Kidney epithelial cell (primary cell): ENCODE results near the gene PTPRN. TPM values are rescaled to one million over a fixed set of nuclear protein-coding genes. Genes with fewer than 3 reads are reported as not detected.

Source experiments
- DNase-seq: peaks from one replicate; pipeline ENCODE4 v3.0.0-alpha.2; 2010; ENCODE audit warnings: low read depth
- H3K27me3 ChIP-seq: 2 replicates; pipeline ENCODE4 v1.6.0; 2011; ENCODE audit warnings: low read length; ENCODE audit not compliant: control insufficient read depth, insufficient read depth
- H3K36me3 ChIP-seq: 2 replicates; pipeline ENCODE4 v1.5.1; 2011; ENCODE audit warnings: low read length; ENCODE audit not compliant: control insufficient read depth, insufficient read depth
- H3K4me3 ChIP-seq: 2 replicates; pipeline ENCODE4 v1.5.1; 2011; ENCODE audit warnings: low read depth, mild to moderate bottlenecking, control low read depth, low read length
- total RNA-seq: library from RNA; depleted of rRNA; stranded (reverse); fragments of >200 nt; gene quantifications from 2 replicates; pipeline ENCODE4 v1.2.3, GENCODE V29; 2015
- TF ChIP-seq, protein P1 (sequence below): IDR thresholded peaks from 2 replicates; pipeline ENCODE4 v1.5.1; 2011; ENCODE audit warnings: mild to moderate bottlenecking, moderate library complexity, low read length, control low read depth, inconsistent platforms; ENCODE audit not compliant: insufficient read depth, poor library complexity, severe bottlenecking

Gene PTPRN
- total RNA-seq, 1 donor from 2014 or later: 3.8 TPM

DNA sequence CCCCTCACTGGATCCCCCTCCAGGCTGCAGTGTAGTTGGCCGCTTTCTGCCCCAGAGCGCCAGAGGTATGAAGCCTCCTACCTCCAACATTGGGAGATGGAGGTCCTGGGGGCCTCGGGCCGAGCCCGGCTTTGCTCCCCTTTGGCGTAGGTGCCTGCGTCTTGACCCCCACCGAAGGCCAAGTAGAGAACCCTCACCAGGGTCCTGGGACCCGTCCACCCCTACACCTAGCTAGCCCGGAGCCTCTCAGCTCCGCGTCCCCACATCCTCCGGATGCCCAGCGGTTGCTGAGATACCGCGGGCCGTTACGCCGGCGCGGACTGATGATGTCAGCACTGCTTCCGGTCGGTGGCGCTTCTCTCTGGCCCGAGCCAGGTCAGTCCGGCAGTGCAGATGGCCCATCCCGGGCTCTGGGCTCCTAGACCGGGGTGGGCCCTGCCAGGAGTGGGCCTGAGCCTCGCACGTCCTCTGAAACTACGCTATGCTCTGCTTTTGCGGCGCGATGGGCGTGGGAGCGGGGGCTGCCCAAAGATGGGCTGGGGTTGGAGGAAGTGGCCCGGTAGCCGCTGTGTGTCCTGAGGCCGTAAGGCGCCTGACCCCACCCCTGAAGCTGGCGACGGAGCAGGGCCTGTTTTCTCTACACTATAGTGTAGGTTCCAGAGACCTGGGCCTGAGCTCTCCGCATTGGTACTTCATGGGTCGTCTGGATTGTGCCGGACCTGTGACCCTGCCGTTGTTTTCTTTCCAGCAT is 63.9 kb downstream of the PTPRN start, which contains the start of the genes GLB1L and STK16:
TSS of gene GLB1L (minus strand) at position 297 of the 751 bp plus-strand sequence. CDS start 1,871 bp downstream, outside the sequence.
TSS of gene STK16 (plus strand) at position 332 of the 751 bp plus-strand sequence. CDS start 521 bp downstream, outside the sequence.
- Histone ChIP-seq H3K4me3 (peak within 1 kb of the TSS; percentile 84), H3K36me3 (no peaks in the 10 kb centered on the region), H3K27me3 (no peaks in the 10 kb centered on the region)
- TF ChIP-seq, protein P1, sequence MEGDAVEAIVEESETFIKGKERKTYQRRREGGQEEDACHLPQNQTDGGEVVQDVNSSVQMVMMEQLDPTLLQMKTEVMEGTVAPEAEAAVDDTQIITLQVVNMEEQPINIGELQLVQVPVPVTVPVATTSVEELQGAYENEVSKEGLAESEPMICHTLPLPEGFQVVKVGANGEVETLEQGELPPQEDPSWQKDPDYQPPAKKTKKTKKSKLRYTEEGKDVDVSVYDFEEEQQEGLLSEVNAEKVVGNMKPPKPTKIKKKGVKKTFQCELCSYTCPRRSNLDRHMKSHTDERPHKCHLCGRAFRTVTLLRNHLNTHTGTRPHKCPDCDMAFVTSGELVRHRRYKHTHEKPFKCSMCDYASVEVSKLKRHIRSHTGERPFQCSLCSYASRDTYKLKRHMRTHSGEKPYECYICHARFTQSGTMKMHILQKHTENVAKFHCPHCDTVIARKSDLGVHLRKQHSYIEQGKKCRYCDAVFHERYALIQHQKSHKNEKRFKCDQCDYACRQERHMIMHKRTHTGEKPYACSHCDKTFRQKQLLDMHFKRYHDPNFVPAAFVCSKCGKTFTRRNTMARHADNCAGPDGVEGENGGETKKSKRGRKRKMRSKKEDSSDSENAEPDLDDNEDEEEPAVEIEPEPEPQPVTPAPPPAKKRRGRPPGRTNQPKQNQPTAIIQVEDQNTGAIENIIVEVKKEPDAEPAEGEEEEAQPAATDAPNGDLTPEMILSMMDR: no peak
- peak; percentile 69 for DNase-seq

DNA sequence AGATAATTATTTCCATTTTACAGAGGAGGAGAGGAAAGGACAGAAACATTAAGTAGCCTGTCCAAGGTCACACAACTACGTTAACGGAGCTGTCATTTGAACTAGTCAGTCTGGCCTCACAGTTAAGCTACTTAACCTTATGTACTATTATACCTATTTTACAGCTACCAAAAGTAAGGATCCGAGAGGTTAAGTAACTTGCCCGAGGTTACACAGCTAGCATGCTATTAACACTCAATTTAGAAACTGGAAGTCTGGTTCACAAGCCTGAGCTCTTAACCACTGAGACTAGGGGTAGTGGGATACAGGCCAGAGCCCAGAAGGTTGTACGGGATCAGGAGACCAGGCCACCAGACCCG is 64.4 kb downstream of the PTPRN start:
- TF ChIP-seq, protein P1: no peak
- Histone ChIP-seq H3K27me3 (no peaks in the 10 kb centered on the region), H3K4me3 (peak overlapping the region; percentile 84), H3K36me3 (no peaks in the 10 kb centered on the region)
- DNase-seq: no peak

DNA sequence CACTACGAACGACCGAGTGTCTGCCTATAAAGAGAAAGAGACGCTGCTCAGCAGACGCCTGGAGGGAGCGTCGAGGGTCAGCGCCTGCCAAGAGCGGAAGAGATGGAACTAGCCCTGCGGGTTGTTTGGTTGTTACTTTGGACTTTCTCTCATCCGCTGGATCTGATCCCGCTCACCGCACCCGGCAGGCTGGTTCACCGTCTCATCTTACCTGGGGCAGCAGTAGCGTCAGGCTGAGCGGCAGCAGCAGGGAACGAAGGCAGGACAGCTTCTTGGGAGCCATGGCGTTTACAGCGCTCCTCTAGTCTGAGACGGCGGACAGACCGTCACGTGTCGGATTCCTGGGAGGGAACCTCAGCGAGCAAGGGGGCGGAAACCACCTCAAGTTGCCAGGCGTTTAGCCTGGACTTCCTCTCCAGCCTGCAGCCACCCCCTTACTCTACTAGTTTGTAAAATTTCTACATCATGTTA is 65.9 kb downstream of the PTPRN start:
- DNase-seq: no peak
- Histone ChIP-seq H3K36me3 (no peaks in the 10 kb centered on the region), H3K4me3 (peak overlapping the region; percentile 23), H3K27me3 (no peaks in the 10 kb centered on the region)
- TF ChIP-seq, protein P1: no peak

Other genes starting within 250 kb of the PTPRN start
- gene IHH, start 248.5 kb downstream of the PTPRN start, total RNA-seq: not detected in 2 replicates
- 16.1 and 19.1 TPM in 2 replicates for gene NHEJ1, start 148.6 kb downstream of the PTPRN start, total RNA-seq
- gene SLC23A3, start 139.4 kb downstream of the PTPRN start, total RNA-seq: 0.84 and 1.2 TPM in 2 replicates
- 54.2 and 55.3 TPM in 2 replicates for gene CNPPD1, start 132.5 kb downstream of the PTPRN start, total RNA-seq
- gene RETREG2, start 131.1 kb downstream of the PTPRN start, total RNA-seq: 95.2 and 111 TPM in 2 replicates
- gene ZFAND2B, start 102.6 kb downstream of the PTPRN start, total RNA-seq: 44.3 and 48.2 TPM in 2 replicates
- 5.8 and 7.3 TPM in 2 replicates for gene ABCB6, start 90.4 kb downstream of the PTPRN start, total RNA-seq
- 46.1 and 58.0 TPM in 2 replicates for gene ATG9A, start 79.8 kb downstream of the PTPRN start, total RNA-seq
- gene ANKZF1, start 79.6 kb downstream of the PTPRN start, total RNA-seq: 43.5 and 52.3 TPM in 2 replicates
- 11.6 and 19.8 TPM in 2 replicates for gene GLB1L, start 64.0 kb downstream of the PTPRN start, total RNA-seq
- 17.7 and 30.0 TPM in 2 replicates for gene STK16, start 63.9 kb downstream of the PTPRN start, total RNA-seq
- not detected in 2 replicates for gene TUBA4B, start 56.2 kb downstream of the PTPRN start, total RNA-seq
- 78.7 and 116 TPM in 2 replicates for gene TUBA4A, start 55.5 kb downstream of the PTPRN start, total RNA-seq
- gene DNAJB2, start 30.0 kb downstream of the PTPRN start, total RNA-seq: 60.9 and 62.6 TPM in 2 replicates
- gene RESP18, start 23.3 kb upstream of the PTPRN start, total RNA-seq: not detected in 2 replicates
- gene DNPEP, start 78.5 kb upstream of the PTPRN start, total RNA-seq: 50.2 and 62.7 TPM in 2 replicates
- gene DES, start 109.0 kb upstream of the PTPRN start, total RNA-seq: 0.55 and 0.79 TPM in 2 replicates
- 6.5 and 9.9 TPM in 2 replicates for gene SPEG, start 125.4 kb upstream of the PTPRN start, total RNA-seq
- gene GMPPA, start 189.5 kb upstream of the PTPRN start, total RNA-seq: 34.1 and 45.0 TPM in 2 replicates
- not detected in 2 replicates for gene ASIC4, start 205.1 kb upstream of the PTPRN start, total RNA-seq
- 285 and 333 TPM in 2 replicates for gene CHPF, start 234.4 kb upstream of the PTPRN start, total RNA-seq
- 7.1 and 7.6 TPM in 2 replicates for gene TMEM198, start 234.6 kb upstream of the PTPRN start, total RNA-seq